RPMI7951 (cell line): Measurements from ENCODE around the gene LAMA2. TPM values are rescaled to one million over a fixed set of nuclear protein-coding genes. Genes with fewer than 3 reads are reported as not detected.
"Not testable (repeated sequence)": the region's sequence is repeated elsewhere in the genome, so short reads cannot be mapped to it uniquely, and the experiment has no call there.

Experiments
- DNase-seq: peaks from one replicate; pipeline ENCODE4 v3.0.0-alpha.2; 2012; ENCODE audit warnings: low read depth
- total RNA-seq: library from RNA; depleted of rRNA; stranded (reverse); fragments of >200 nt; shearing (Covaris generic); gene quantifications from 2 replicates; pipeline ENCODE4 v1.2.3, GENCODE V29; 2014

Gene LAMA2
- total RNA-seq, 1 experiment from 2014 or later = 0.84 TPM

- no peak for DNase-seq
Observed at GRCh38 chr6:129124347-129124746, 241.4 kb downstream of the LAMA2 start.

GRCh38 chr6:129130106-129130505 lies 247.2 kb downstream of the LAMA2 start:
- DNase-seq = no peak

GRCh38 chr6:129130959-129131681 lies 248.2 kb downstream of the LAMA2 start:
- DNase-seq = no peak

GRCh38 chr6:129133770-129134192 lies 250.8 kb downstream of the LAMA2 start:
- no peak for DNase-seq

GRCh38 chr6:129134535-129134934 lies 251.6 kb downstream of the LAMA2 start:
- no peak for DNase-seq

- DNase-seq = no peak
Observed at GRCh38 chr6:129135451-129135850, 252.5 kb downstream of the LAMA2 start.

- no peak for DNase-seq
Observed at GRCh38 chr6:129136751-129137150, 253.8 kb downstream of the LAMA2 start.

- DNase-seq = no peak
Observed at GRCh38 chr6:129138739-129139405, 255.9 kb downstream of the LAMA2 start.

GRCh38 chr6:129140526-129140925 lies 257.6 kb downstream of the LAMA2 start:
- DNase-seq = no peak

GRCh38 chr6:129141499-129141898 lies 258.6 kb downstream of the LAMA2 start:
- DNase-seq = no peak

- DNase-seq = no peak
Observed at GRCh38 chr6:129146902-129147301, 264.0 kb downstream of the LAMA2 start.

- DNase-seq = no peak
Observed at GRCh38 chr6:129150507-129150906, 267.6 kb downstream of the LAMA2 start.

GRCh38 chr6:129153257-129153656 lies 270.3 kb downstream of the LAMA2 start:
- no peak for DNase-seq

GRCh38 chr6:129159242-129159641 lies 276.3 kb downstream of the LAMA2 start:
- DNase-seq = peak; percentile 12

GRCh38 chr6:129162605-129163004 lies 279.7 kb downstream of the LAMA2 start:
- no peak for DNase-seq

- DNase-seq = no peak
Observed at GRCh38 chr6:129163551-129163950, 280.6 kb downstream of the LAMA2 start.

- DNase-seq = no peak
Observed at GRCh38 chr6:129164032-129164431, 281.1 kb downstream of the LAMA2 start.

GRCh38 chr6:129172279-129172995 lies 289.5 kb downstream of the LAMA2 start:
- DNase-seq = not testable (repeated sequence)

GRCh38 chr6:129175066-129175465 lies 292.1 kb downstream of the LAMA2 start:
- DNase-seq = no peak

- no peak for DNase-seq
Observed at GRCh38 chr6:129177801-129178200, 294.9 kb downstream of the LAMA2 start.

- DNase-seq = no peak
Observed at GRCh38 chr6:129179283-129179682, 296.3 kb downstream of the LAMA2 start.

GRCh38 chr6:129181001-129181400 lies 298.1 kb downstream of the LAMA2 start:
- DNase-seq = no peak

GRCh38 chr6:129183187-129183591 lies 300.3 kb downstream of the LAMA2 start:
- DNase-seq = no peak
